ENCODE measurements around the gene NTRK3.

GRCh38 chr15:88029696-88030095 is 226.8 kb downstream of the NTRK3 start:
- TF ChIP-seq POLR2A (IDR thresholded peaks at IDR 0.05) (no peak), CTCF (IDR thresholded peaks at IDR 0.05) (no peak)
